GM03348 (cell line): ENCODE measurements around the gene TADA2A.
"Not testable (repeated sequence)": the region's sequence is repeated elsewhere in the genome, so short reads cannot be mapped to it uniquely, and the experiment has no call there.

Experiments used
- DNase-seq: peaks from one replicate; pipeline ENCODE4 v3.0.0; 2012; ENCODE audit warnings: low spot score

TADA2A gene

DNA sequence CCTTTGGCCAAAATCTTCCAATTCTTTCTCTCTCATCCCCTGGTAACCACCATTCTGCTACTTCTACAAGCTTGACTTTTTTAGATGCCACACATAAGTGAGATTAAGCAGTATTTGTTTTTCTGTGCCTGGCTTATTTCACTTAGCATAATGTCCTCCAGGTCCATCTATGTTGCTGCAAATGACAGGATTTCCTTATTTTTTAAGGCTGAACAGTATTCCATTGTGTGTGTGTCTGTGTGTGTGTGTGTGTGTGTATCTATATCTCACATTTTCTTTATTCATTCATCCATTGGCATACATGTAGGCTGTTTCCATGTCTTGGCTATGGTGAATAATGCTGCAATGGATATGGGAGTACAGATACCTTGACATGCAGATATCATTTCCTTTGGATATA lies 6.2 kb upstream of the TADA2A start:
- DNase-seq, result no peak

DNA sequence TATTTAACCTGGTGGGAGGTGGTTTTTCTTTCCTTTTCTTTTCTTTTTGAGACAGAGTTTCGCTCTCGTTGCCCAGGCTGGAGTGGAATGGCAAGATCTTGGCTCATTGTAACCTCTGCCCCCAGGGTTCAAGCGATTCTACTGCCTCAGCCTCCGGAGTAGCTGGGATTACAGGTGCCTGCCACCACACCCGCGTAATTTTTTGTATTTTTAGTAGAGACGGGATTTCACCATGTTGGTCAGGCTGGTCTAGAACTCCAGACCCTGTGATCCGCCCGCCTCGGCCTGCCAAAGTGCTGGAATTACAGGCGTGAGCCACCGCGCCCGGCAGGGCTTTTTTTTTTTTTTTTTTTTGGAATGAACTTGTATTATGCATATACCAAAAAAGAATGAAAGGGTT lies 1.2 kb upstream of the TADA2A start:
- DNase-seq, result not testable (repeated sequence)

DNA sequence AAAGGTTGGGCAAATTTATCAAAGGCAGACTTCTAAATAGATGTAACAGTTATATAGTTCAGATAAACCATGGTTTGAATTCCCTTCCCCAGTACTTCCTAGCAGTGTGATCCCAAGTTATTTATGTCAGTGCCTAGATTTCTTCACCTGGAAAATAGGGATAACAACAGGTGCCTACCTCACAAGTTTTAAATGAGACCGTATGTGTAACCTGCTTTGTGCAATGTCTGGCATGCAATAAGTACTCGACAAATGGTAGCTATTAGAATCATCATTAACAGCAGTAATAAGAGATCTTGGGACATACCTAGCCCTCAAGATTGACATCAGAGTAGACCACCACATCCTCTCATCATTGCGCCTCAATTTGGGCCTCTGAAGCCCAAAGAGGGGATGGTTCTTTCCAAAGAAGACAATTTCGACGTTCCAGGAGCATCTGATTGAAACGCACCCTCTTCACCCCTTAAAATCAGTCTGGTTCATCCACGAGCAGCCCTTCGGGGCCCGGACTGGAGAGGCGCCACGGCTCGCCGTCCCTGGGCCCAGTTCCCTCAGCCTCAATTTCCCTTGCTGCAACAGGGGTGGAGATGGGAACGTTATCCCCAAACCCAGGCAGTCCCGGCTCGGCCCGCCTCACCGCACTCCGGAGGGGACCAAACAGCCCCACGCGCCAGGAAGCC lies 591 bp upstream of the TADA2A start:
- no peak for DNase-seq

DNA sequence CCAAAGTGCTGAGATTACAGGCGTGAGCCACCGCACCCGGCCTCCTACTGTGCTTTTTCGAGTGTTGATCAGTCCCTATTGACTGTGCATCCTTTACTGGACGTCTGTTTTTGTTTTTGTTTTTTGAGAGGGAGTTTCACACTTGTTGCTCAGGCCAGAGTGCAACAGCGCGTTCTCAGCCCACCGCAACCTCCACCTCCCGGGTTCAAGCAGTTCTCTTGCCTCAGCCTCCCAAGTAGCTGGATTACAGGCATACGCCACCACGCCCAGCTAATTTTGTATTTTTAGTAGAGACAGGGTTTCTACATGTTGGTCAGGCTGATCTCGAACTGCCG lies 1.4 kb downstream of the TADA2A start:
- DNase-seq, result not testable (repeated sequence)

DNA sequence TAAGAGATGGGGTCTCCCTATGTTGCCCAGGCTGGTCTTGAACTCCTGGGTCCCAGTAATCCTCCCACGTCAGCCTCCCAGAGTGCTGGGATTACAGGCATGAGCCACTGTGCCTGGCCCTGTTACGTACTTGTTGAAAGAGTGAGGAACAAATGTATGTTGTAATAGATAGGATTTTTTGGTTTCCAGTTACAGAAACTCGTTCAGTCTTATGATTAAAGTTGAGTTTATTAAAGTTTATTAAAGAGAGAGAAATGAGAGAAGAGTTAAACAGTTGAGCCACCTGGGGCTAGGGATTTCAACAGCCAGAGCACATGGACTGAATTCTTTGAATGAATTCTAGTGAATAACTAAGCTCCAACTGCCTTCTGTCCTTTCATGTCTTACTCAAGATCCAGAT lies 3.7 kb downstream of the TADA2A start:
- no peak for DNase-seq

DNA sequence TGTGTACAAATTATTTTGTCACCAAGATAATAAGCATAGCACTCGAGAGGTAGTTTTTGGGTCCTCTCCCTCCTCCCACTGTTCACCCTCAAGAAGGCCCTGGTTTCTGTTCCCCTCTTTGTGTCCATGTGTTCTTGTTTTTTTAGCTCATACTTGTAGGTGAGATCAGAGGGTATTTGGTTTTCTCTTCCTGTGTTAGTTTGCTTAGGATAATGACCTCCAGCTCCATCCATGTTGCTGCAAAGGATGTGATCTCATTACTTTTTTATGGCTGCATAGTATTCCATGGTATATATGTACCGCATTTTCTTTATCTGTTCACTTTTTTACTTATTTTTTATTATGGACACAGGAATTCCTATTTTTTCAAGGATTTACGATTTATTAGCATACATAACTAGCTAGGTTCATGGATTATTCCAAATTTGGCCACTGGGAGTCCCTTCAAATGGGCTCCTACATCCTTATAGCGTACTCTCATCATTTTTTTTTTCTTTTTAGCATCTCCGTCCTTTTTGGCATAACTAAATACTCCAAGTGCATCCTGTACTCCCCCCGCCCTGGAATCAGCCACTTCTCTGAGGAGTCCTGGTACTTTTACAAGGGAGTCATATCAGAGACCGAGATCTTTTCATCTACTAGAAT lies 7.3 kb downstream of the TADA2A start:
- DNase-seq, result no peak

DNA sequence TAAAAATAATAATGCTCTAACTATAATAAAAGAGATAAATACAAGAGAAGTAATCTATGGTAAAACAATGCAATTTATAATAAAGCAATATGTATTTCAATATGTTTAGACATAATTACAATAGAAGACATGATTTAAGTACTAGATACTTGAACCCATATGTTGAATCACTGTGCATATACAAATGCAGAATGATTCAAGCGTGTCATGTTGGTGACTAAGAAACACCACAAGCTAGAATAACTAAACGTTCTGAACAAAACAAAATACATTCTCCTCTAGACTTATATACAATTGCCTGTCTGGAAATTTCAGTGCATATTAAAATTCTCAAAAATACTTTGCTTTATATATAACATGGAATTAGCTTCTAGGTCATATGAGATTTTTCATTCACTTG lies 11.2 kb downstream of the TADA2A start:
- no peak for DNase-seq

DNA sequence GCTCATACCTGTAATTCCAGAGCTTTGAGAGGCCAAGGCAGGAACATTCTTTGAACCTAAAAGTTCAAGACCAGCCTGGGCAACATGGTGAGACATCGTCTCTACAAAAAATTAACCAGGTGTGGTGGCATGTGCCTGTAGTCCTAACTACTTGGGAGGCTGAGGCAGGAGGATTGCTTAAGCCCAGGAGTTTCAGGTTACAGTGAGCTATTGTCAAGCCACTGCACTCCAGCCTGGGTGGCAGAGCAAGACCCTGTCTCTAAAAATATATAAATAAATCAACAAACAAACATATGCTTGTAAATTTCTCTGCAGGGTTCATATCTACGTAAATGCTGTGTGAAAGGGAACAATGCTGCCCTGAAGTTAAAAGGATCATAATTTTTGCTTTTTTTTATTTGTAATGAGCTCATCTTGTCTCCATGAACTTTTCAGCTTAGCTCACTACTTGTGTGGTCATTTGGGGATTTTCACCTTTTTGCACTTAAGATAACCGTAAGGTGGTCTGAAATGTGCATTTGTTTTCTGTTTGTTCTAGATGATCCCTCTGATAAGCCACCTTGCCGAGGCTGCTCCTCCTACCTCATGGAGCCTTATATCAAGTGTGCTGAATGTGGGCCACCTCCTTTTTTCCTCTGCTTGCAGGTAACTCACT lies 16.4 kb downstream of the TADA2A start:
- DNase-seq, result no peak

DNA sequence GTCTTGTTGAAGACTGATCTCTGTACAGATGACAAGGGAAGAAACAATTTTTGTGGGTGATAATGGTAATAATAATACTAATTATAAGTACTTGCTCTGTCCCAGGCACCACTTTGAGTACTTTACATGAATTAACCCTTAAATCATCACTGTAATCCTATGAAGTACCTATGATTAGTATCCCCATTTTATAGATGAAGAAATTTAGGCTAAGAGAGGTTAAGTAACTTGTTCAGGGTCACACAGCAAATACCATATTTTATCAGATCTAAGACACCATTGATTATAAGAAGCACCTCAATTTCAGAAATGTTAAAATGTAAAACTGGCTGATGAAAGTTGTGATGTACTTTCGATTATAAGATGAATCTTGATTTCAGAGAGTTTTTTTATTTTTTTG lies 18.6 kb downstream of the TADA2A start:
- DNase-seq, result no peak

DNA sequence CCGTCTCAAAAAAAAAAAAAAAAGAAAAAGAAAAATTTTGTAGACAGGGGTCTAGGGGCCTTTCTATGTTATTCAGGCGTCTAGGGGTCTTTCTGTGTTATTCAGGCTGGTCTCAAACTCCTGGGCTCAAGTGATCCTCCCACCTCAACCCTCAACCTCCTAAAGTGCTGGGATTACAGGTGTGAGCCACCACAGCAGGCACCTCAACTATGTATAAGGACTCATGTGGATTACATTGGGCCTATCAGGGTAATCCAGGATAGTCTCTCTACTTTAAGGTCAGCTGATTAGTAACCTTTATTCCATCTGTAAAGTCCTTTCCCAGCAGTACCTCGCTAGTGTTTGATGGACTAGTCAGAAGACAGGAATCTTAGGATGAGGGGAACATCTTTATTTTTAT lies 22.4 kb downstream of the TADA2A start:
- DNase-seq, result no peak

DNA sequence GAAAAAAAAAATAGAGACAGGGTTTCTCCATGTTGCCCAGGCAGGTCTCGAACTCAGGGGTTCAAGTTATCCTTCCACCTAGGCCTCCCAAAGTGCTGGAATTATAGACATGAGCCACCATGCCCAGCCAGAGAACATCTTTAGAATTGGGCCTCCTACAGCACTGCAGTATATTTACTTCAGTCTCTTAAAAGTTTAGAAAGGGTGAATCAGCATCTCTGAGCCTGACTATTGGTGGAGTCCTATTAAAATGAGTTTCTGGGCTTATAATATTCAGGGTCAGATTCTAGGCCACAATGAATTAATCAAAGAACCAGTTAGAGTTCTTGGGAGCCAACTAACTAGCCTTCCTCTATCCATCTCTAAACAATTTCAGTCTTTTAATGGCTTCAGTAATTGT lies 22.8 kb downstream of the TADA2A start:
- DNase-seq, result no peak

DNA sequence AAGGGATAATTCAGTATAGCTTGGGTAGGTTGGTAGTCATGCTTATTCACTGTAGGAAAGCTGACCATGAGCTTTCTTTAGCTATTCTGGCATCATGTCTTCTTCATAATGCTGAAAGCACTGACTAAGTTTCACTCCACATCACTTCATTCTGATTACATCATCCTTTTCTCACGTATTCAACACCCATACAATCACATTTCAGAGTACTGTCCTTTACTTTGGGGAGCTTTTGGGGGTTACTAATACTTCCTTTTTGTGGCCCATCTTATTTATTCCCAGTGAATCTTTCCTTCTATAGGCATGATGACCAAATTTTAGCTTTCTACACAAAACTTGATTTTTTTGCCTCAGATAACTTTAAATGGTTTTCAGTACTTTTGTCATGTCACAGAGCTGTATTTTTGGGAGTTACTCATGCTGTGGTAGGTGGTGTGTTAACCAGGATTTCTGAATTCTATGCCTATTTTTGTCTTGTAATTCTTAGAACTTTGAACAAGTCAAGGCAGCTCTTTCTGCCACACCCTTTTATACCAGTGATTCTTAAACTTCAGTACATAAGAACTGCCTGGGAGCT lies 23.5 kb downstream of the TADA2A start:
- peak; percentile 42 for DNase-seq

DNA sequence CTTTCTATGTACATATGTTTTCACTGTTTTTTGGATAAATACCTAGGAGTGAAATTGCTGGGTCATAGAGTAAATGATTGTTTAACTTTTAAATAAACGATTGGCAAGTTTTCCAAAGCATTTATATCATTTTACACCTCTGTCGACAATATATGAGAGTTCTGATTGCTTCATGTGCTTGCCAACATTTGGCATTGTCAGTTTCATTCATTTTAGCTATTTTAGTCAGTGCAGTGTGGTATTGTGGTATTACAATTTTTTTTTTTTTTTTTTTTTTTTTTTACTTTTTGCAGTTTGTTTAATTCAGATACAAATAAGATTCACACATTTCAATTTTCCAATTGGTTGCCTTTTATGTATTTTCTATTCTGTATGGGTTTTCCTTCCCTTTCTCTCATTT lies 26.0 kb downstream of the TADA2A start:
- DNase-seq, result no peak

DNA sequence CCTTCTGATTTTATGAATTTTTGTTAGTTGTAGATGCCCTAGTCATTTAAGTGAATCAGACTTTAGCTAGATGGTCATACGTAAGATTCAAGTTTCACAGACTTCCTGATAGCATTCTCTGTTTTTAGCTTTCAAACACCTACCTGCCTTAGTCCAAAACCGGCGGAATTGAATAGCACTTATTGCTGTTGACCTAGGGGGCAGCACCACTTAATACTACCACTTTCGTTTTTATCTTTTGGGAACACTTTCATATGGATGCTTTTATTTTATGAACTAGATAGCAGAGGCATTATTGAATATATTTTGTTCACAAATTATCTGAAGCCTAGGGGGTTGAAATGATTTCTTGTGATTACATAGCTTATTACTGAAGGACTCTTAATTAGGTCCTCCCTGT lies 31.5 kb downstream of the TADA2A start:
- no peak for DNase-seq

DNA sequence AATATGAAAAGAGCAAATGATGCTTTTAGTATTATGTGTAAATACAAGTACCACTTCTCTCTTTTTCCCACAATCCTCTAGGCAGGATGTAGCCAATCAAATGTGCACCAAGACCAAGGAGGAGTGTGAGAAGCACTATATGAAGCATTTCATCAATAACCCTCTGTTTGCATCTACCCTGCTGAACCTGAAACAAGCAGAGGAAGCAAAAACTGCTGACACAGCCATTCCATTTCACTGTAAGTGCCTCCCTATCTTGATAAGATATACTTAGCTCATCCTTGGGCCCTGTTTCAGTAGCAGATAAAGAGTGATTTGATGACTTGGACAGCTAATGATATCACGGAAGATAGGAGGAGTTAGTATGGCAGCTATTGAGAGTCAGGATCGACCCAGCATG lies 33.7 kb downstream of the TADA2A start:
- DNase-seq, result no peak

DNA sequence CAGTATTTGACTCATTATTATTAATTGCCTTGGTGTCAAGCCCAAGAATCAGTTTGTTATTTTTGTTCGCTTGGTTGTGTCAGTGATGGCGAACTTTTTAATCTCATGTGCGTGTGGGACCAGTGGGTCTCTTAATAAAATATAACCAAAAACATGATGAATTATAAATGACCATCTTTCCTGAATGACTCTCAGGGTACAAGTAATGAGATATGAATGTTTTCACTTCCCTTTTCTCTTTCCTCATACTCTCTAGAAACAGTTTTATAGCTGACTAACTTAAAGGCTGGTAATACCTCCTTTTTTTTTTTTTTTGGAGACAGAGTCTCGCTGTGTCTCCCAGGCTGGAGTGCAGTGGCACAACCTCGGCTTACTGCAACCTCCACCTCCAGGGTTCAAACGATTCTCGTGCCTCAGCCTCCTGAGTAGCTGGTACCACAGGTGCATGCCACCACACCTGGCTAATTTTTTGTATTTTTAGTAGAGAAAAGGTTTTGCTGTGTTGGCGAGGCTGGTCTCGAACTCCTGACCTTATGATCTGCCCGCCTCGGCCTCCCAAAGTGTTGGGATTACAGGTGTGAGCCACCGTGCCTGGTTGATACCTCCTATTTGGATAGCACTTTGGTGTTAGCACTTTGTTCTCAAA lies 34.8 kb downstream of the TADA2A start:
- not testable (repeated sequence) for DNase-seq

DNA sequence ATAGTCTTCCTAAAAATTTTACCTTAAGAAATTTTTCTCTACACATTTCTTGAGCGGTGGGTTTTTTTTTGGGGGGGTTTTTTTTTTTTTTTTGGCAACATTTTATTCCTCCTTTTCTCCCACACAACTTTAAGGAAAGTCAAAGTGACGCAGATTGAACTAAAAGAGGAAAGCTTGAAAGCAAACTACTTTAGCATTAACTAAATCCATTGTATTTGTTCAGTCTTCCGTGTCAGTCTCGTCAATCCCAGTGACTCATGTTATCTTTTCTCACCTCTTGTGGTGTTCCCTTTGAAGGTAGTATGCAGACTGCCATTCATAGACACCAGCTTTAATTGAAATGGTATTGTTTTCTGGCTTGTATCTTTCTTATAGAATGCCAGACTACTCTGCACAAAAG lies 39.3 kb downstream of the TADA2A start:
- DNase-seq, result no peak

DNA sequence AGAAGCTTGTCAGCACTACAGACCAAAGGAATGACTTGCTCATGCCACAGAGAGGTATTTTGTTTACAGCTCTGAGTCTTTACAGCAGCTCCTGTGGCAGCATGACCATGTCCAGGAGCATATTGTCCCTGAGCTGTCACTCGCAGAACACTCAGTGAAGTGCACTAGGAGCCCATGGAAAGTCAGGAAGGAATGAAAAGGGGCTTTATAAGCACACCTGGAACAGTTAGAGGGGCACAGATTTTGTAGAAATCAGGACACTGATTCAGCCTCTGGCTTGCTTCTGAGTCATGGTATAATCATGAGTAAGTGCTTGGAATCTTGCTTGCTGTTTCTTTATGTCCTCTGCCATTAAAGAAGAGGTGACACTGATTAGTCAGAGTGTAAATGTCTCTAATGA lies 41.0 kb downstream of the TADA2A start:
- peak; percentile 47 for DNase-seq

DNA sequence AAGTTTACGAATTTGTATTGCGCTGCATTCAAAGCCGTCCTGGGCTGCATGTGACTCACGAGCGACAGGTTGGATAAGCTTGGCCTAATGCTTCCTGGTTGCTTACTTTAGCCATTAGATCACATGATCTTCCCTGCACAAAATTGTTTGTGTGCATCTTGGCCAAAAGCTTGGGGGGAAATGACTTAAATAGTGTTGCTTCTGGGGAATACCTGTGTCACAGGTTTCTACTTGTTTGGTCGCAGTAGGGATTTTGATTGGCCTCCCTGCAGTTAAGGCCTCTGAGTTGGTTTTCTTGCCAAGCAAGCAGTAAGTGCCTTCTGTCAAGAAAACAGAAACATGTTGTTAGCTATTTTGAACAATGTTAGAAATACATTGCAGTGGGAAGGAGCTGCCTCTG lies 43.4 kb downstream of the TADA2A start:
- no peak for DNase-seq

DNA sequence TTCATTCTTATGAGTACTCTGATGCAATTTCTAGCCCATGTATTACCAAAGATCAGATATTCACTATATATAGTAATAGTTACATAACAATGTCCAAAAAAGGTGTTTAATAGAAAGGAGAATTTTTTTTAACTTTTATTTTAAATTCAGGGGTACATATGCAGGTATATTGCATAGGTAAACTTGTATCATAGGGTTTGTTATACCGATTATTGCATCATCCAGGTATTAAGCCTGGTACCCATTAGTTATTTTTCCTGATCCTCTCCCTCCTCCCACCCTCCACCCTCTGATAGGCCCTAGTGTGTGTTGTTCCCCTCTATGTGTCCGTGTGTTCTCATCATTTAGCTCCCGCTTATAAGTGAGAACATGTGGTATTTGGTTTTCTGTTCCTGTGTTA lies 51.1 kb downstream of the TADA2A start:
- not testable (repeated sequence) for DNase-seq

DNA sequence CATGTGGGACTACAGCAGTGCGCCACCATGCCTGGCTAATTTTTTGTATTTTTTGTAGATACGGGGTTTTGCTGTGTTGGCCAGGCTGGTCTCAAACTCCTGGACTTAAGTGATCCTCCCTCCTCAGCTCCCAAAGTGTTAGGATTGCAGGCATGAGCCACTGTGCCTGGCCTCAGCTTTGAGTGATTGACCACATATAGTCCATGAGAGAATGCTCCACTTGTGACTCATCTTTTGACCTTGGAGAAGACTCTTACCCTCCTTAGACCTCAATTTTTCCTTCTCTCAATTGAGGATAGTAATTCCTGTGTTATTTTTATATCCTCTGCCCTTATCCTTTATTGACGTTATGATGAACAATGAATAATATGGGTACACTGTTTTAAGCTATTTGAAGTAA lies 52.1 kb downstream of the TADA2A start:
- peak; percentile 73 for DNase-seq

DNA sequence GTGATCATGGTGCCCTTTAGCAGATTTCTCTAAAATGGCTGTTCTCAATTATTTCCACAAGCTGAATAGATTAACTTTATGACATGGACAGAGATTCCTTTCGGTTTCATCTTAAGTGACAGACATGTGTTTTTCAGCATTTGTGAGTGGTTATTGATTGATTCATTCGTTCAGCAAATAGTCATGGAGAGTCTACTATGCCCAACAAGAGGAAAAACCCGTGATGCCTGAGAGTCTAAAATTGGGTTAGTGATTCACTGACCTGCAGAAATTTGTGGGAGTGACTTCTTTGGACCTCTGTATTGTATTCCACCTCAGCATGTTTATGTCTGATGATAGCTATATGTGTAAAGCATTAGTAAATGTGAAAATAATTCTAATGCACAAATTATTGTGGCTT lies 55.0 kb downstream of the TADA2A start:
- no peak for DNase-seq

DNA sequence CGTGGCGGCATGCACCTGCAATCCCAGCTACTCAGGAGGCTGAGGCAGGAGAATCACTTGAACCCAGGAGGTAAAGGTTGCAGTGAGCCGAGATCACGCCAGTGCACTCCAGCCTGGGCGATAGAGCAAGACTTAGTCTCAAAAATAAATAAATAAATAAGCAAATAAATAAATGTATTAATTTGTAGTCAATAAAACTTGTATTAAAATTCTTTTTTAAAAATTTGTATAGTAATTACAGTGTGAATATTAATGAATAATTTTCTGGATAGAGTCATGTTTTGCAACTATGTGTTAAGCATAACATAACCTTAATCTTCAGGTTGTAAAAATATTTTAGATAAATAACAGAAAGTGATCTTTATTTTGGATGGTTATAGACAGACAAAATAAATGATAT lies 55.8 kb downstream of the TADA2A start:
- DNase-seq, result no peak
